ENCODE results near the gene FMR1. TPM values are rescaled to one million over a fixed set of nuclear protein-coding genes. Genes with fewer than 3 reads are reported as not detected.

The FMR1 gene
- total RNA-seq, 1 experiment from 2014 or later: 44.6 TPM

- Histone ChIP-seq H3K23me2 (ENCODE audit: insufficient read length, low read depth, low read length, poor library complexity, severe bottlenecking) (no peaks in the 10 kb centered on the region), H2AFZ (ENCODE audit: low read length) (no peak overlapping the region), H2BK5ac (ENCODE audit: insufficient read length, low read length) (no peak overlapping the region), H3K14ac (ENCODE audit: insufficient read depth, low read length) (no peak overlapping the region), H3K4me1 (ENCODE audit: insufficient read depth, low read length) (no peaks in the 10 kb centered on the region), H3K18ac (ENCODE audit: insufficient read length, low read depth, low read length) (no peak overlapping the region), H3K9ac (ENCODE audit: extremely low read depth, insufficient read length, low read length) (no peak overlapping the region), H2AK5ac (ENCODE audit: insufficient read length, low read length) (no peak overlapping the region), H3T11ph (ENCODE audit: low read length) (no peak overlapping the region), H3K79me2 (ENCODE audit: insufficient read depth, low read length) (no peaks in the 10 kb centered on the region), H2BK12ac (ENCODE audit: insufficient read length, low read depth, low read length) (no peak overlapping the region), H4K8ac (replicated peaks; ENCODE audit: insufficient read length, low read depth, low read length) (no peak overlapping the region), H4K91ac (ENCODE audit: insufficient read length, low read depth, low read length) (no peak overlapping the region), H4K20me1 (ENCODE audit: control insufficient read depth, insufficient read depth, insufficient read length) (no peaks in the 10 kb centered on the region), H3K4ac (ENCODE audit: low read depth, low read length) (no peak overlapping the region), H3K56ac (ENCODE audit: insufficient read length, low read depth, low read length) (no peak overlapping the region), H4K5ac (ENCODE audit: insufficient read length, low read depth, low read length) (no peak overlapping the region), H2BK20ac (ENCODE audit: low read depth, low read length, poor library complexity, severe bottlenecking) (no peak overlapping the region), H3K23ac (ENCODE audit: insufficient read length, low read depth, low read length) (no peak overlapping the region), H3K4me2 (ENCODE audit: insufficient read depth, insufficient read length, low read length) (no peak overlapping the region), H3K27me3 (ENCODE audit: insufficient read depth, low read length) (no peaks in the 10 kb centered on the region), H3K9me3 (ENCODE audit: control insufficient read depth, low read depth, low read length) (peaks cover 20% of the 10 kb centered on the region), H3K27ac (ENCODE audit: insufficient read length, low read depth, low read length) (no peak overlapping the region), H2BK15ac (ENCODE audit: low read depth, low read length) (no peak overlapping the region), H2BK120ac (ENCODE audit: low read depth, low read length, poor library complexity, severe bottlenecking) (no peak overlapping the region), H3K79me1 (ENCODE audit: insufficient read depth, low read depth, low read length, poor library complexity, severe bottlenecking) (no peaks in the 10 kb centered on the region)
- DNase-seq: no peak
- Mint-ChIP-seq H3K4me3 (no peak overlapping the region), H3K27ac (peak overlapping the region in 1 of 3 experiments; percentile 60; a peak in 1 of 7 replicates), H3K36me3 (ENCODE audit: insufficient read depth in 1 of 3, low read depth in 3 of 3) (peaks cover 0 to 4% (median 2%) of the 10 kb centered on the region in 3 experiments; a peak in 3 of 7 replicates), H3K9me3 (peaks cover 56 to 72% of the 10 kb centered on the region in 2 experiments), H3K27me3 (ENCODE audit: low read depth) (no peaks in the 10 kb centered on the region), H3K4me1 (peaks cover 5 to 6% of the 10 kb centered on the region in 2 experiments)
- no peak for TF ChIP-seq CTCF (conservative IDR thresholded peaks at IDR 0.05)
- WGBS (ENCODE audit: extremely low coverage, insufficient read length, low lambda C conversion rate): no CpG with 5 or more reads among the region's 1 CpG
Measured at GRCh38 chrX:147900349-147900748, 11.4 kb upstream of the FMR1 start.
